IPS-11a (cell line): Measurements from ENCODE around the gene ZNF331.

Experiments
- H3K4me3 ChIP-seq: one replicate; pipeline ENCODE4 v1.5.1; 2013; ENCODE audit warnings: low read depth, low read length, control low read depth

ZNF331 gene

DNA sequence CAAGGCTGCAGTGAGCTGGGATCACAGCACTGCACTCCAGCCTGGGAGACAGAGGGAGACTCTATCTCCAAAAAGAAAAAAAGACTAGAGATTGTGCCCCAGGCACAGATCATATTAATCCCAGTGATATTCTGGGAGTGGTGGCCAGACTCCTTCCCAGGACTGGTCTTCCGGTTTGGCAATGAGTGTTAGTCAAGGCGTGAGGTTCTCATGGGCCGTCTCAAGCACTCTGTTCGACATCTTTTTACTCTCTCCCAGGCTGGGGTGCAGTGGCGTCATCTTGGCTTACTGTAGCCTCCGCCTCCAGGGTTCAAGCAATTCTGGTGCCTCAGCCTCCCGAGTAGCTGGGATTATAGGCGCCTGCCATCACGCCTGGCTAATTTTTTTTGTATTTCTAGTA is 88.5 kb downstream of the ZNF331 start:
- no peak overlapping the region for H3K4me3 ChIP-seq

GRCh38 chr19:53626976-53627375 is 89.0 kb downstream of the ZNF331 start:
- no peak overlapping the region for H3K4me3 ChIP-seq
